Kidney tubule cell (primary cell): ENCODE results near the gene RRP7A.
"Not testable (repeated sequence)": the region's sequence is repeated elsewhere in the genome, so short reads cannot be mapped to it uniquely, and the experiment has no call there.

Source experiments
- DNase-seq: peaks from one replicate; pipeline ENCODE4 v3.0.0-alpha.2; 2018; ENCODE audit warnings: low spot score

The RRP7A gene

GRCh38 chr22:42495533-42496141 lies 24.0 kb downstream of the RRP7A start:
- DNase-seq = not testable (repeated sequence)

DNA sequence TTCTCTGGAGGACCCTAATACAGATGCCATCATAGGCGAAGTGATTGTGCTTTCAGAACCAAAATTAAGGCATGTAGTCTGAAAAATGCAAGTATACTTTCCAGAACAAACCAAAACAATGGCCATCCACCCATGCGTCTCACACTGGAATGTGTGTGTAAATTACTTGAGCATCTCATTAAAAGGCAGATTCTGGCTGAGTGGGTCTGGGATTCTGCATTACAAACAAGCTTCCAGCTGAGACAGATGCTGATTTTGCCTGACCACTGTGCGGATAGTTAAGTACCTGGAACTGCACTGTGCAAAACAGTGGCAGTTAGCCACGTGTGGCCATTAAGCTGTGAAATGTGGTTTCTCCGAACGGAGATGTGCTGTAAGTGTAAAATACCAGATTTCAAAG lies 26.2 kb downstream of the RRP7A start:
- no peak for DNase-seq

DNA sequence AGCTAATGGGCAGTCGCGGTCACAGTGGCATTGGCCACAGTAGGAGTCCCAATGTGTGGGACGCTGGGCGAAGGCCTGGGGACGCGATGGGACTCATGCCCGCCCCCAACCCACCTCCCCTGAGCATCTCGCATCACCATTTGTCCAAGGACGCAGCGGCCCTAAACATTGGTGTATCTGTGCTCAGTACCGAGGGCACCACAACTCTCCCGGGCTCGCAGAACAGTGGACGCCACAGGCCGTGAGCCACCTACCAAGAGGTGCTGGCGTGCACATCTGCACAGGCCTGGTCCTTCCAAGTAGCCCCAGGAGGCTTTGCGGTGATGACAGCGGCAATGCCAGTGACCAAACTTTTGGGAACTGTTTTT lies 27.3 kb downstream of the RRP7A start:
- no peak for DNase-seq

DNA sequence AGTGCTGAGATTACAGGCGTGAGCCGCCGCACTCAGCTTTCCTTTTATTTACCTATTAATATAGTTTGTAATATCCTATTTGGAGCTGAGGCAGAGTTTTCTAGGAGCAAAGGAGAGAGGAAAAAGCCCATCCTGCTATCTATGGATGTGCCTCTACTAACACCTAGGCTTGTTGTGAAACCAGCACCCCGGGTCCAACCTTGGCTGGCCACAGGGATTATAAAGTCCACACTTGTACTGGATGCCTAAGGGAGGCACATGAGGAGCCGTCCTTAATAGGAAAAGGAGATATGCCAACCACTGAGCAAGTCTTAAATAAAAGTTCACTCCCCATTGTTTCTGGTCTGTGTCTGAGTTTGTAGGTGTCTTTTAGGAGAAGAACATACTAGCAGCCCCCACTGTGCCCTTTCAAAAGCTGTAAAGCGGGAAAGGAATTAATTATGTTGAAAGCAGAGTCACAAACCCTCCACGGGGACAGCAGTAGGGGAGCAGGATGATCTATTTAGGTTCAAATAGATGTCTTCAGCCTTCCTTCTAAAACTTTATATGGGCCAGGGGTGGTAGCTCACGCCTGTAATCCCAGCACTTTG lies 29.3 kb downstream of the RRP7A start:
- DNase-seq = no peak

DNA sequence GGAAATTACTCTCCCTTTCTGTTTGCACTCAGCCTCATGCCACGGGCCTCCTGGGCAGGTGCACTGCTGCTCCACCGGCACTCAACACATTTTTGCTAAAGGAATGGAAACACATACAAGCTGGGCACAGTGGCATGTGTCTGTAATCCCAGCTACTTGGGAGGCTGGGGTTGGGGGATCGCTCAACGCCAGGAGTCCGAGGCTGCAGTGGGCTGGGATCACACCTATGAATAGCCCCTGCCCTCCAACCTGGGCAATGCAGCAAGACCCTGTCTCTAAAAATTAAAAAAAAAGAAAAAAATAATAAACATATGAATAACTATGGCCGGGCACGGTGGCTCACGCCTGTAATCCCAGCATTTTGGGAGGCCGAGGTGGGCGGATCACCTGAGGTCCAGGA lies 30.6 kb downstream of the RRP7A start:
- DNase-seq = no peak

GRCh38 chr22:42484506-42484905 lies 35.1 kb downstream of the RRP7A start:
- no peak for DNase-seq

GRCh38 chr22:42483610-42484223 lies 35.9 kb downstream of the RRP7A start:
- not testable (repeated sequence) for DNase-seq

GRCh38 chr22:42475122-42475521 lies 44.5 kb downstream of the RRP7A start:
- no peak for DNase-seq

- DNase-seq = peak; percentile 68
Observed at GRCh38 chr22:42473484-42474193, 46.0 kb downstream of the RRP7A start.

DNA sequence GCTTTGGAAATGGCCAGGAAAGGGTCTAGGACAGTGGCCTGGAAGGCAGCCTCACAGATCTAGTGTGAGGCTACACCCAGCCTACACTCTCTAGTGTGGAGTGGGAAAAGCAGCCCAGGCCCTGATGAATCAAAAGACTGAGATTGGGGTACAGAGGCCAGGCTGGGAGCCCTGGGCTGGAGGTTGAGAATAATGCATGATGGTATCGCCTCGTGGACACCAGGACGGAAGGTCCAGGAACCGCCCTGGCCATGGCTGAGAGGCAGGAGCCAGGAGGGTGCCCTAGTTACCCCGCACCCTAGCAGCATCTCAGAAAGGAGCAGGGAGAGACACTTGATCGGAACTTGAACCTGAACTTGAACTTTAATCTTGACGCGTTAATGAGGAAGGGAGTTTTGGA lies 46.9 kb downstream of the RRP7A start:
- no peak for DNase-seq

DNA sequence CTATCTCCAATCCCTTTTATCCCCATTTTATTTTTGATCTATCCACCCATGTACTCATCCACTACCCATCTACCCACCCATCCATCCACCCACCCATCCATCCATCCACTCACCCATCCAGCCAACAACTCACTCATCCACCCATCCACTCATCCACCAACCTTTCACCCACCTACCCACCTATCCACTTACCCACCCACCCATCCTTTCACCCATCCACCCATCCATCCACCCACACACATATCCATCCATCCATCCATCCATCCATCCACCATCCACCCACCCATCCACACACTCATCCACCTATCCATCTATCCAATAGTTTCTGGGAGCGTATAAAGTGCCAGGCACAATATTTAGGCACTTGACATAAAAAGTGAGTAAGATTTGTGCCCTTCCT lies 48.2 kb downstream of the RRP7A start:
- no peak for DNase-seq

GRCh38 chr22:42470366-42471082 lies 49.1 kb downstream of the RRP7A start:
- peak; percentile 26 for DNase-seq

DNA sequence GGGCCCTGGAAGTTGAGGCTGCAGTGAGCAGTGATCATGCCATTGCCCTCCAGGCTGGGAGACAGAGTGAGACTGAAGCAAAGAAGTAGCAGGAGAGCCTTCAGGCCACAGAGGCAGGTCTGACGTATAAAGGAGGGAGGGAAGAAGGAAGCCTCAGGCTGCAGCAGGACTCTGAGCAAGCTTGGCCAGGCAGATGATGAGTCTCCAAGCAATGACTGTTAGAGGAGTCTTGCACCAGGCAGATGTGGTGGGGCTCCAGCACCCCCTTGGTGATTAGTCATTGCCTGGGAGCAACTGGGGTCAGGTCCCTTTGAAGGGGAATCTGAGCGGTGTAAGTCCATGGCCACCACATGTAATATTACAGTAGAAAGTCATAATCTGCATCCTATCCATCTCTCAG lies 50.8 kb downstream of the RRP7A start:
- no peak for DNase-seq

- no peak for DNase-seq
Observed at GRCh38 chr22:42462016-42462415, 57.6 kb downstream of the RRP7A start.

DNA sequence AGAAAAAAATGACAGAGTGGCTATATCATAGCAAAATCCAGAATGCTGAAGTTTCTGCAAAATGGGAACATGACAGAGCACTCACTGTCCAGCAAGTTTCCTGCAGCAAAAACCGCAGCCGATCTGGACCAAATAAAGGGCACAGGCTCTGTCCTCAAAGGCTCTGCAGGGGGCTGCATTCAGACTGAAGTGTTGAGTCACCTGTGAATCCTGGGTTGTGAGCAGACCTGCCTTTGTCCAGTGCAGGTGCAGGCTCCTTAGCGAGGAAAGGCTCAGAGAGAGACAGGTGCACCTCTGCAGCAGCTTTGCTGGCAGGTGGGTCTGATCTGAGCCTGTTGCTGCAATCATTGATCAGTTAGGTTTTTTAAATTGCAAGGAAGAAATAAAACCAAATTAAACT lies 58.1 kb downstream of the RRP7A start:
- DNase-seq = no peak
